H1 (cell line): ENCODE measurements around the gene FGF4. TPM values are rescaled to one million over a fixed set of nuclear protein-coding genes. Genes with fewer than 3 reads are reported as not detected.

Source experiments
- CTCF ChIA-PET: fragments of 300-600 bp; sonication (Branson Sonifier 250); formaldehyde crosslinking; loops from one replicate; lab custom pipeline; 2021; ENCODE audit not compliant: partially characterized antibody; lab: Charles Lee
- POLR2A ChIA-PET: fragments of 300-600 bp; sonication (Branson Sonifier 250); formaldehyde crosslinking; loops from one replicate; lab custom pipeline; 2021; ENCODE audit warnings: inconsistent platforms; ENCODE audit not compliant: partially characterized antibody; lab: Charles Lee
- DNase-seq, 2 experiments: peaks; one replicate each; pipeline versions ENCODE4 v3.0.0 to v3.0.0-alpha.2; 2010 to 2022; ENCODE audit warnings: low spot score in 2 of 2, low read depth in 1 of 2, mixed read lengths in 1 of 2
- FAIRE-seq: peaks from 2 replicates; lab custom pipeline; 2011; peaks lifted over from hg19 to GRCh38; lab: Jason Lieb, UNC
- H2AFZ ChIP-seq: 2 replicates; pipeline ENCODE4 v1.8.1; 2012; ENCODE audit warnings: low read length, inconsistent platforms
- H2AK5ac ChIP-seq: 2 replicates; pipeline ENCODE4 v1.6.1; 2013; ENCODE audit warnings: low read depth, low read length
- H2BK120ac ChIP-seq: replicated peaks from 2 replicates; pipeline ENCODE3; 2013; ENCODE audit warnings: low read depth, low read length, inconsistent platforms
- H2BK12ac ChIP-seq: 2 replicates; pipeline ENCODE4 v1.6.1; 2013; ENCODE audit warnings: low read depth, low read length
- H2BK15ac ChIP-seq: 2 replicates; pipeline ENCODE4 v1.6.1; 2013; ENCODE audit warnings: low read length
- H2BK20ac ChIP-seq: 2 replicates; pipeline ENCODE4 v1.6.1; 2013; ENCODE audit warnings: low read length
- H2BK5ac ChIP-seq: 2 replicates; pipeline ENCODE4 v1.6.1; 2013; ENCODE audit warnings: low read depth, low read length
- H3K14ac ChIP-seq: 2 replicates; pipeline ENCODE4 v1.6.1; 2013; ENCODE audit warnings: inconsistent platforms; ENCODE audit not compliant: insufficient read length
- H3K18ac ChIP-seq: 2 replicates; pipeline ENCODE4 v1.6.1; 2013; ENCODE audit warnings: low read length; ENCODE audit errors: extremely low read depth
- H3K23ac ChIP-seq: 2 replicates; pipeline ENCODE4 v1.6.1; 2013; ENCODE audit warnings: inconsistent platforms; ENCODE audit not compliant: insufficient read length
- H3K23me2 ChIP-seq: 2 replicates; pipeline ENCODE4 v1.6.1; 2013; ENCODE audit warnings: low read depth, low read length
- H3K27ac ChIP-seq: 2 replicates; pipeline ENCODE4 v1.6.1; 2011; ENCODE audit warnings: low read depth, low read length, inconsistent platforms
- H3K27me3 ChIP-seq, 4 experiments: replicated peaks in 1 of 4; 1 replicate in 1 of 4; 2 replicates in 3 of 4; pipeline versions ENCODE4 v1.6.1 to v1.8.1; 2011 to 2013; ENCODE audit warnings: low read length in 3 of 4, mild to moderate bottlenecking in 3 of 4, inconsistent platforms in 2 of 4, mixed read lengths in 2 of 4, moderate library complexity in 1 of 4; ENCODE audit not compliant: control insufficient read depth in 3 of 4, insufficient read depth in 3 of 4; ENCODE audit errors: extremely low read depth in 1 of 4
- H3K36me3 ChIP-seq, 4 experiments: 2 replicates each; pipeline versions ENCODE4 v1.6.1 to v1.8.1; 2011 to 2013; ENCODE audit warnings: mild to moderate bottlenecking in 4 of 4, low read length in 3 of 4, moderate library complexity in 2 of 4, control low read depth in 1 of 4, inconsistent platforms in 1 of 4; ENCODE audit not compliant: insufficient read depth in 4 of 4, control insufficient read depth in 2 of 4
- H3K4ac ChIP-seq: replicated peaks from 2 replicates; pipeline ENCODE3; 2013; ENCODE audit warnings: low read length, low read depth, mixed read lengths, inconsistent platforms; ENCODE audit not compliant: insufficient read length
- H3K4me1 ChIP-seq, 4 experiments: replicated peaks in 1 of 4; 1 replicate in 1 of 4; 2 replicates in 3 of 4; pipeline versions ENCODE4 v1.6.1 to v1.8.1; 2011 to 2013; ENCODE audit warnings: low read length in 3 of 4, inconsistent platforms in 2 of 4, mixed read lengths in 1 of 4; ENCODE audit not compliant: insufficient read depth in 4 of 4, control insufficient read depth in 3 of 4
- H3K4me2 ChIP-seq, 2 experiments: 2 replicates each; pipeline versions ENCODE4 v1.6.1 to v1.8.1; 2011 to 2013; ENCODE audit warnings: low read depth in 2 of 2, low read length in 2 of 2, control low read depth in 1 of 2, inconsistent platforms in 1 of 2, mild to moderate bottlenecking in 1 of 2; ENCODE audit not compliant: insufficient read depth in 1 of 2
- H3K4me3 ChIP-seq, 4 experiments: fragments of 200-600, 300-600 bp in 1 of 4; sonication (generic), shearing (Covaris generic), sonication (Bioruptor Twin) in 1 of 4; 2 replicates each; pipeline versions ENCODE4 v1.5.1 to v1.8.1; 2011 to 2016; ENCODE audit warnings: low read length in 4 of 4, low read depth in 3 of 4, control low read depth in 2 of 4, inconsistent platforms in 2 of 4, mild to moderate bottlenecking in 2 of 4, mixed read lengths in 1 of 4, moderate library complexity in 1 of 4; ENCODE audit not compliant: insufficient read depth in 2 of 4; ENCODE audit errors: extremely low read depth in 1 of 4
- H3K56ac ChIP-seq: replicated peaks from 2 replicates; pipeline ENCODE3; 2013; ENCODE audit warnings: low read depth, mild to moderate bottlenecking, mixed read lengths, low read length, inconsistent platforms; ENCODE audit not compliant: insufficient read length
- H3K79me1 ChIP-seq: 2 replicates; pipeline ENCODE4 v1.6.1; 2013; ENCODE audit warnings: low read depth, low read length, control low read depth
- H3K79me2 ChIP-seq, 2 experiments: 2 replicates each; pipeline versions ENCODE4 v1.6.1 to v1.8.1; 2012 to 2013; ENCODE audit warnings: low read length in 2 of 2, mild to moderate bottlenecking in 2 of 2, inconsistent platforms in 1 of 2; ENCODE audit not compliant: insufficient read depth in 2 of 2, control insufficient read depth in 1 of 2
- H3K9ac ChIP-seq, 4 experiments: replicated peaks in 1 of 4; 1 replicate in 1 of 4; 2 replicates in 3 of 4; pipeline versions ENCODE4 v1.6.1 to v1.8.1; 2011 to 2013; ENCODE audit warnings: low read depth in 3 of 4, low read length in 3 of 4, control low read depth in 2 of 4, mild to moderate bottlenecking in 2 of 4, moderate library complexity in 2 of 4, inconsistent platforms in 1 of 4; ENCODE audit errors: extremely low read depth in 1 of 4
- H3K9me3 ChIP-seq, 2 experiments: 2 replicates each; pipeline versions ENCODE4 v1.6.1 to v1.8.1; 2012 to 2013; ENCODE audit warnings: mild to moderate bottlenecking in 2 of 2, moderate library complexity in 2 of 2, control low read depth in 1 of 2, inconsistent platforms in 1 of 2, low read depth in 1 of 2, low read length in 1 of 2, mixed read lengths in 1 of 2; ENCODE audit not compliant: insufficient read depth in 2 of 2
- H4K20me1 ChIP-seq, 2 experiments: replicated peaks in 1 of 2; 2 replicates each; pipeline versions ENCODE3 to v1.8.1; 2011 to 2013; ENCODE audit warnings: inconsistent platforms in 2 of 2, low read length in 2 of 2, mild to moderate bottlenecking in 1 of 2; ENCODE audit not compliant: insufficient read depth in 2 of 2, control insufficient read depth in 1 of 2
- H4K5ac ChIP-seq: 2 replicates; pipeline ENCODE4 v1.6.1; 2013; ENCODE audit warnings: low read length, low read depth, mixed read lengths, inconsistent platforms; ENCODE audit not compliant: insufficient read length
- H4K8ac ChIP-seq: 2 replicates; pipeline ENCODE4 v1.8.0; 2013; ENCODE audit warnings: mild to moderate bottlenecking, moderate library complexity, low read length, inconsistent platforms; ENCODE audit not compliant: insufficient read depth; ENCODE audit errors: extremely low read depth
- H4K91ac ChIP-seq: replicated peaks from 2 replicates; pipeline ENCODE3; 2013; ENCODE audit warnings: low read length, mixed read lengths, inconsistent platforms; ENCODE audit not compliant: insufficient read length
- ATF3 ChIP-seq: IDR thresholded peaks from 2 replicates; pipeline ENCODE4 v1.6.1; 2011; ENCODE audit warnings: low read depth, mild to moderate bottlenecking, low read length; ENCODE audit not compliant: insufficient read depth
- CHD1 ChIP-seq: IDR thresholded peaks from 2 replicates; pipeline ENCODE4 v1.6.1; 2012; ENCODE audit warnings: low read depth, low read length, improper control_type of control experiment
- KDM1A ChIP-seq: fragments of 200-600, 300-600 bp; sonication (generic); IDR thresholded peaks from 2 replicates; pipeline ENCODE4 v1.7.1; 2016; ENCODE audit warnings: mild to moderate bottlenecking, low read length, borderline replicate concordance
- KDM4A ChIP-seq: IDR thresholded peaks from one replicate; pipeline ENCODE4 v1.7.1; 2012; ENCODE audit warnings: low read depth, mild to moderate bottlenecking, moderate library complexity, low read length, inconsistent platforms; ENCODE audit not compliant: severe bottlenecking
- KDM5A ChIP-seq: fragments of 200-600 bp; IDR thresholded peaks from 2 replicates; pipeline ENCODE4 v1.7.1; 2012; ENCODE audit warnings: mild to moderate bottlenecking, low read length, inconsistent platforms, mixed read lengths
- PHF8 ChIP-seq: fragments of 200-600 bp; sonication (generic); conservative IDR thresholded peaks from 2 replicates; pipeline ENCODE4 v1.7.1; 2012; ENCODE audit warnings: low read depth, mild to moderate bottlenecking, inconsistent platforms, low read length, moderate library complexity
- SAP30 ChIP-seq: fragments of 300-600 bp; sonication (generic); IDR thresholded peaks from 2 replicates; pipeline ENCODE4 v1.7.1; 2012; ENCODE audit warnings: low read length, moderate library complexity, mild to moderate bottlenecking, inconsistent platforms; ENCODE audit not compliant: insufficient read depth, insufficient replicate concordance
- TBP ChIP-seq: IDR thresholded peaks from 2 replicates; pipeline ENCODE4 v1.6.1; 2011; ENCODE audit warnings: low read depth, low read length, improper control_type of control experiment
- WGBS, 2 experiments: shearing (Covaris generic) in 1 of 2; methylation state at CpG; one replicate each; pipeline versions ENCODE4 v1.1.6 to v1.1.7; 2013 to 2015; ENCODE audit warnings: low lambda C conversion rate in 2 of 2, mixed read lengths in 2 of 2, inconsistent platforms in 1 of 2, low coverage in 1 of 2, missing lambda C conversion rate in 1 of 2; ENCODE audit not compliant: insufficient replicate concordance in 2 of 2, insufficient coverage in 1 of 2, insufficient read length in 1 of 2; ENCODE audit errors: extremely low coverage in 1 of 2, missing lambda C conversion rate in 1 of 2; 5-methylcytosine and 5-hydroxymethylcytosine counted together
- polyA plus RNA-seq, 7 experiments: library from polyadenylated mRNA; depleted of rRNA in 3 of 7; stranded (reverse) in 5 of 7; unstranded in 2 of 7; fragments of >200 nt in 5 of 7; fragments of 200-250 nt in 2 of 7; gene quantifications; 1 replicate in 5 of 7; 2 replicates in 1 of 7; 4 replicates in 1 of 7; pipeline versions ENCODE4 v1.2.1 to v1.2.3, GENCODE V29; 2011 to 2013; ENCODE audit warnings: missing spikeins in 2 of 7, mixed read lengths in 2 of 7
- total RNA-seq: library from RNA; stranded (reverse); fragmentation: NEBNext Ultra II Directional; extraction: Animal tissue kit (Norgen Biotek cat#: 25700); gene quantifications from 2 replicates; pipeline ENCODE4 v1.2.1, GENCODE V29; 2021

The FGF4 gene
- total and polyA plus RNA-seq, 2 of the 8 experiments (the other 6 are each of a cell fraction or from before 2014, with no cell fraction given): 0.57 to 2.0 TPM

GRCh38 chr11:69760319-69760718, 14.8 kb downstream of the FGF4 start:
- no peak for FAIRE-seq
- Histone ChIP-seq H3K23ac (no peak overlapping the region), H3K23me2 (no peaks in the 10 kb centered on the region), H4K5ac (no peak overlapping the region), H3K79me2 (no peaks in the 10 kb centered on the region), H3K27me3 (no peaks in the 10 kb centered on the region; a peak in 1 of 7 replicates), H3K4me3 (no peak overlapping the region), H3K27ac (no peak overlapping the region), H3K4me1 (peaks cover 0 to 6% (median 0%) of the 10 kb centered on the region in 4 experiments; a peak in 1 of 7 replicates), H3K18ac (no peak overlapping the region), H2BK20ac (no peak overlapping the region), H2BK120ac (no peak overlapping the region), H2AFZ (no peak overlapping the region), H3K9me3 (peaks cover 6 to 7% of the 10 kb centered on the region in 2 experiments; a peak in 1 of 4 replicates), H4K91ac (no peak overlapping the region), H3K79me1 (no peaks in the 10 kb centered on the region), H2BK15ac (no peak overlapping the region), H3K4ac (no peak overlapping the region), H4K20me1 (no peaks in the 10 kb centered on the region), H3K56ac (no peak overlapping the region)
- DNase-seq: no peak
- CTCF ChIA-PET: interaction anchor here (0.6 to 3.0 kb wide), 8 partner anchors 10 to 77 kb away, joined by 3 to 10 read pairs (median 4); no protein-coding TSS in a partner anchor
- 93% methylated on average over 4 of the region's 4 CpGs; no CpG with 5 or more reads in 1 of the 2 experiments for WGBS, 2 experiments
- TF ChIP-seq PHF8 (no peak), KDM5A (no peak), KDM1A (no peak), SAP30 (no peak), CHD1 (no peak), TBP (no peak), KDM4A (no peak), ATF3 (no peak)
- TF ChIP-seq, all 59 proteins: peak for 0
- H3K36me3 ChIP-seq: no peaks in the 10 kb centered on the region
- H2AK5ac ChIP-seq: no peak overlapping the region
- no peak overlapping the region for H3K14ac ChIP-seq
- H3K4me2 ChIP-seq: no peak overlapping the region
- H2BK12ac ChIP-seq: no peak overlapping the region
- POLR2A ChIA-PET: no interaction called here
- no peak overlapping the region for H3K9ac ChIP-seq
- H2BK5ac ChIP-seq: no peak overlapping the region
- H4K8ac ChIP-seq: no peak overlapping the region
